SK-N-MC (cell line): Measurements from ENCODE around the gene ATP6V0A1.
"Not testable (repeated sequence)": the region's sequence is repeated elsewhere in the genome, so short reads cannot be mapped to it uniquely, and the experiment has no call there.

Experiments
- DNase-seq: peaks from one replicate; pipeline ENCODE4 v3.0.0-alpha.2; 2011; ENCODE audit warnings: low read depth, low spot score
- H3K27ac ChIP-seq: fragments of 200-600 bp; sonication (generic); 2 replicates; pipeline ENCODE4 v1.5.1; 2016; ENCODE audit warnings: mixed run types
- H3K36me3 ChIP-seq: fragments of 200-600 bp; sonication (generic); 2 replicates; pipeline ENCODE4 v1.6.1; 2017; ENCODE audit warnings: antibody characterized with exemption, low read length, mixed read lengths; ENCODE audit not compliant: insufficient read depth
- H3K4me3 ChIP-seq: fragments of 200-600 bp; sonication (generic); 2 replicates; pipeline ENCODE4 v1.5.1; 2016
- H3K9ac ChIP-seq: fragments of 200-600 bp; sonication (generic); 2 replicates; pipeline ENCODE4 v1.8.0; 2017; ENCODE audit warnings: mixed run types, mixed read lengths; ENCODE audit not compliant: insufficient read length
- H3K9me3 ChIP-seq: fragments of 200-600 bp; sonication (generic); 2 replicates; pipeline ENCODE4 v1.6.1; 2017; ENCODE audit warnings: low read depth, mild to moderate bottlenecking, antibody characterized with exemption, low read length, moderate library complexity, mixed read lengths
- EZH2 ChIP-seq: fragments of 200-600 bp; sonication (generic); IDR thresholded peaks from one replicate; pipeline ENCODE4 v1.6.1; 2017; ENCODE audit warnings: antibody characterized with exemption
- FOXP2 ChIP-seq: optimal IDR thresholded peaks from 2 replicates; pipeline ENCODE3; 2011; ENCODE audit warnings: mild to moderate bottlenecking, moderate library complexity; ENCODE audit not compliant: insufficient read depth; ENCODE audit errors: extremely low read length, control extremely low read depth
- POLR2AphosphoS5 ChIP-seq: IDR thresholded peaks from 2 replicates; pipeline ENCODE4 v1.6.1; 2012; ENCODE audit warnings: mild to moderate bottlenecking, low read depth, low read length, borderline replicate concordance

Gene ATP6V0A1

GRCh38 chr17:42554250-42555121 is 95.8 kb downstream of the ATP6V0A1 start:
- Histone ChIP-seq H3K9ac (peak overlapping the region; percentile 72), H3K4me3 (peak overlapping the region; percentile 78), H3K9me3 (no peaks in the 10 kb centered on the region), H3K27ac (no peak overlapping the region), H3K36me3 (no peaks in the 10 kb centered on the region)
- DNase-seq = no peak
- TF ChIP-seq POLR2AphosphoS5 (peak; percentile 25; the same call in 1 of the 2 replicates), EZH2 (no peak), FOXP2 (no peak)

DNA sequence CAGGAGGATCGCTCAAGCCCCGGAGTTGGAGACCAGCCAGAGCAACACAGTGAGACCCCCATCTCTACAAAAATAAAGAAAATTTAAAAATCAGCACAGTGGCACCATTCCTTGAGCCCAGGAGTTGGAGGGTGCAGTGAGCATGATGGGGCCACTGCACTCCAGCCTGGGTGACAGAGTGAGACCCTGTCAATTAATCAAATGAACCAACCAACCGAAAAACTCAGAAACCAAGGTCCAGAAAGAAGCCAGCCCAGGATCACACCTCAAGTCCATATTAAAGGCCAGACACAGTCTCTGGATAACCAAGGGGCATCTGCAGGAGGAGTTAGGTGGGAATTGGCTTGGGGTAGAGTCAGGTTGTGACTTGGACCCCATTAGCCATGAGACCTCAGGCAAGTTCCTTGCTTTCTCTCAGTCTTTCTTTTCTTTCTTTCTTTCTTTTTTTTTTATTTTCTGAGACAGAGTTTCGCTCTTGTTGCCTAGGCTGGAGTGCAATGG is 96.5 kb downstream of the ATP6V0A1 start:
- Histone ChIP-seq H3K4me3 (peak overlapping the region; percentile 78), H3K27ac (no peak overlapping the region), H3K9me3 (no peaks in the 10 kb centered on the region), H3K9ac (peak overlapping the region; percentile 72), H3K36me3 (no peaks in the 10 kb centered on the region)
- TF ChIP-seq FOXP2 (no peak), POLR2AphosphoS5 (no peak), EZH2 (no peak)
- no peak for DNase-seq

DNA sequence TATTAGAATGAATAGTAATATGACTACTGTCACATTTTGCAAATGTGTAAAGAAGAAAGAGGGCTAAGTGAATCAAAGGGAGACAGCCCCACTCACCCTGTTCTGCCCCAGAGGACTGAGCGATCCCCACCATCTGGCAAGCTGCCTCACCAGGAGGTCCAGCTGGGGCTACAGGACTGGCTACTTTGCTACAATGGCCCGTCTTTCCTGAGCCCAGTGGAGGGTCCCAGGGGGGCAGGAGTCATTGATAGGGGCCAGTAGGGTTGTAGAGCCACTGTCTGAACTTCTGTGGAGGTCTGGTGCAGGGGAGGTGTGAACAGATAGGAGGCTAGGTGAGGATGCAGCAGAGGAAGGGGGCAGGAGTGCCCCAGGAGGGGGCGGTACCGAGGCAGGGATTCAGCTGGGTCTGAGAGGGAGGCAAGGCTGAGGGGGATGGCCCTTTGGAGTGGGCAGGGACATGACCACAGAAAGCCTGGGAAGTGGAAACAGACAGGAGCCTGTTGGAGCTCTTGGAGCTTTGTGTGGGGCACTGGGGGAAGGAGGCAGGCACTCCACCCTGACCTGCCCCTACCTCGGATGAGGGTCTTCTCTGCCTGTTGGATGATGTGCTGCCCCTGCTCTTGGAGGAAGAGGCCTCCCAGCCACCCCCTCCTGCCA is 97.4 kb downstream of the ATP6V0A1 start:
- DNase-seq, H3K27ac ChIP-seq, H3K9ac ChIP-seq, H3K36me3 ChIP-seq, H3K4me3 ChIP-seq, H3K9me3 ChIP-seq: not testable (repeated sequence)

DNA sequence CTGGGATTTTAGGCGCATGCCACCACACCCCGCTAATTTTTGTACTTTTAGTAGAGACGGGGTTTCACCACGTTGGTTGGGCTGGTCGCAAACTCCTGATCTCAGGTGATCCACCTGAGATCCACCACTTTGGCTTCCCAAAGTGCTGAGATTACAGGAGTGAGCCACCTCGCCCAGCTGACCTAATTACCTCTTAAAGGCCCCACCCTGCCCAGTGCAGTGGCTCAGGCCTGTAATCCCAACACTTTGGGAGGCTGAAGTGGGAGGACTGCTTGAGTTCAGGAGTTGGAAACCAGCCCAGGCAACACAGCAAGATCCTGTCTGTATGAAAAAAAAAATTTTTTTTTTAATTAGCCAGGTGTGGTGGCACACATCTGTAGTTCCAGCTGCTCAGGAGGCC is 100.4 kb downstream of the ATP6V0A1 start:
- no peak overlapping the region for H3K27ac ChIP-seq
- no peak overlapping the region for H3K4me3 ChIP-seq
- H3K36me3 ChIP-seq = no peaks in the 10 kb centered on the region; the same call in 1 of the 2 replicates
- H3K9ac ChIP-seq = no peak overlapping the region
- H3K9me3 ChIP-seq = no peaks in the 10 kb centered on the region
- no peak for TF ChIP-seq EZH2
- no peak for TF ChIP-seq POLR2AphosphoS5
- no peak for TF ChIP-seq FOXP2
- no peak for DNase-seq

DNA sequence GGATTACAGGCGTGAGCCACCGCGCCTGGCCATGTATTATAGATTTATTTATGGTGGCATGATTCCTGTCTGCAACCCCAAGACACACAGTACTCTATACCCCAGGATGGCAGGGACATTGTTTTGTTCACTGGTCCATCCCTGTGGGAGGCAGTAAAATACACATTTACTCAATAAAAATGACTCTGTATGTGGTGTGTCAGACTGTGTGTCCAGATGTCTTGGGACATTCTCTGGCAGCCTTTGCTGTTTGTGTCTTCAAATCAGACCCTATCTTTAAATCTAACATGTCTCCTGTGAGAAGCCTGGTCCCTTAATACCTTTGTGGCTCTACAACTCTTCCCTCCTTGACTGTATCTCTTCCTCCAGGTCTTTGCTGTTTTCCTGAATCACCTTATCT is 101.6 kb downstream of the ATP6V0A1 start:
- Histone ChIP-seq H3K9me3 (no peaks in the 10 kb centered on the region), H3K27ac (no peak overlapping the region), H3K9ac (no peak overlapping the region), H3K4me3 (no peak overlapping the region), H3K36me3 (peaks cover 12% of the 10 kb centered on the region; the same call in 1 of the 2 replicates)
- no peak for DNase-seq
- TF ChIP-seq POLR2AphosphoS5 (no peak), FOXP2 (no peak), EZH2 (no peak)

- TF ChIP-seq POLR2AphosphoS5 (peak; percentile 78), FOXP2 (no peak)
- peak; percentile 93 for DNase-seq
- Histone ChIP-seq H3K36me3 (peaks cover 25% of the 10 kb centered on the region; the same call in 1 of the 2 replicates), H3K9me3 (no peaks in the 10 kb centered on the region), H3K4me3 (peak within 1 kb of the TSS; percentile 89), H3K9ac (peak within 1 kb of the TSS; percentile 96), H3K27ac (peak within 1 kb of the TSS; percentile 83)
Observed at GRCh38 chr17:42561897-42562387, 103.3 kb downstream of the ATP6V0A1 start, which contains the start of gene COASY. COASY (plus strand) TSS chr17:42562148; CDS start chr17:42562623, 475 bp downstream.

GRCh38 chr17:42562388-42563142 is 103.9 kb downstream of the ATP6V0A1 start:
- Histone ChIP-seq H3K9ac (peak overlapping the region; percentile 96), H3K4me3 (peak overlapping the region; percentile 89), H3K27ac (peak overlapping the region; percentile 83), H3K9me3 (no peaks in the 10 kb centered on the region), H3K36me3 (peaks cover 25% of the 10 kb centered on the region; the same call in 1 of the 2 replicates)
- DNase-seq = no peak
- TF ChIP-seq FOXP2 (no peak), POLR2AphosphoS5 (no peak; the same call in 1 of the 2 replicates), EZH2 (no peak)

- Histone ChIP-seq H3K36me3 (peaks cover 25% of the 10 kb centered on the region; the same call in 1 of the 2 replicates), H3K9ac (peak overlapping the region; percentile 96), H3K27ac (0 out of 2 replicates have a peak overlapping the region, but pooled peaks have one; percentile 21), H3K4me3 (peak overlapping the region; percentile 89), H3K9me3 (no peaks in the 10 kb centered on the region)
- no peak for DNase-seq
- no peak; the same call in 1 of the 2 replicates for TF ChIP-seq POLR2AphosphoS5
- no peak for TF ChIP-seq EZH2
- TF ChIP-seq FOXP2 = no peak
Observed at GRCh38 chr17:42563143-42563509, 104.4 kb downstream of the ATP6V0A1 start.
